GM19238 (cell line): Measurements from ENCODE around the gene TSPO2.

Experiments
- DNase-seq: peaks from one replicate; pipeline ENCODE4 v3.0.0; 2011; ENCODE audit warnings: low spot score; ENCODE audit not compliant: insufficient read length

Gene TSPO2

GRCh38 chr6:41074692-41075436 is 32.6 kb downstream of the TSPO2 start:
- DNase-seq, result no peak

- no peak for DNase-seq
These were observed 33.7 kb downstream of the TSPO2 start for GRCh38 chr6:41075651-41076626.

GRCh38 chr6:41077536-41077935 is 35.3 kb downstream of the TSPO2 start:
- no peak for DNase-seq

GRCh38 chr6:41078101-41078500 is 35.8 kb downstream of the TSPO2 start:
- DNase-seq, result no peak

- no peak for DNase-seq
These were observed 36.8 kb downstream of the TSPO2 start for GRCh38 chr6:41079080-41079479.

- no peak for DNase-seq
These were observed 38.4 kb downstream of the TSPO2 start for GRCh38 chr6:41080621-41081020.

GRCh38 chr6:41083072-41083471 is 40.8 kb downstream of the TSPO2 start:
- DNase-seq, result no peak

- no peak for DNase-seq
These were observed 42.9 kb downstream of the TSPO2 start for GRCh38 chr6:41085182-41085581.

GRCh38 chr6:41088451-41088850 is 46.2 kb downstream of the TSPO2 start:
- DNase-seq, result no peak

GRCh38 chr6:41090841-41091761 is 48.8 kb downstream of the TSPO2 start:
- no peak for DNase-seq

GRCh38 chr6:41092421-41093140 is 50.3 kb downstream of the TSPO2 start:
- DNase-seq, result no peak

GRCh38 chr6:41093729-41094128 is 51.5 kb downstream of the TSPO2 start:
- no peak for DNase-seq
